Endothelial cell of umbilical vein (primary cell): ENCODE results near the gene CSMD2. TPM values are rescaled to one million over a fixed set of nuclear protein-coding genes. Genes with fewer than 3 reads are reported as not detected.

Source experiments
- BruUV-seq: library from RNA; stranded (reverse); fragments of 400-500 nt; replicated peaks from 2 replicates; lab custom pipeline; 2021; lab: Mats Ljungman, UMichigan
- CTCF ChIA-PET: fragments of 300-600, 350-600 bp; sonication (Branson Sonifier 250); formaldehyde crosslinking; loops from one replicate; lab custom pipeline; 2021; ENCODE audit warnings: antibody characterized with exemption, inconsistent platforms; lab: Charles Lee
- POLR2A ChIA-PET: fragments of 300-600, 350-600 bp; sonication (Branson Sonifier 250); formaldehyde crosslinking; loops from one replicate; lab custom pipeline; 2021; ENCODE audit warnings: antibody characterized with exemption, inconsistent platforms; lab: Charles Lee
- DNase-seq: peaks from one replicate; pipeline ENCODE4 v3.0.0-alpha.2; 2011; ENCODE audit warnings: low read depth, low spot score
- FAIRE-seq: peaks from 2 replicates; lab custom pipeline; 2011; peaks lifted over from hg19 to GRCh38; lab: Jason Lieb, UNC
- H2AFZ ChIP-seq: 2 replicates; pipeline ENCODE4 v1.6.0; 2012; ENCODE audit warnings: low read depth, low read length, control low read depth, inconsistent platforms
- H3K27ac ChIP-seq: 2 replicates; pipeline ENCODE4 v1.5.1; 2011; ENCODE audit warnings: low read depth, mild to moderate bottlenecking, control low read depth, low read length, moderate library complexity; ENCODE audit not compliant: insufficient read depth
- H3K27me3 ChIP-seq, 2 experiments: 2 replicates each; pipeline versions ENCODE4 v1.6.0 to v1.6.1; 2011; ENCODE audit warnings: low read length in 2 of 2, mixed read lengths in 1 of 2; ENCODE audit not compliant: control insufficient read depth in 2 of 2, insufficient read depth in 2 of 2
- H3K36me3 ChIP-seq, 2 experiments: 2 replicates in 1 of 2; 3 replicates in 1 of 2; pipeline ENCODE4 v1.5.1; 2011; ENCODE audit warnings: low read length in 2 of 2, mild to moderate bottlenecking in 1 of 2, moderate library complexity in 1 of 2; ENCODE audit not compliant: control insufficient read depth in 2 of 2, insufficient read depth in 2 of 2; ENCODE audit errors: extremely low read depth in 1 of 2
- H3K4me1 ChIP-seq: 3 replicates; pipeline ENCODE4 v1.5.1; 2011; ENCODE audit warnings: mild to moderate bottlenecking, low read length; ENCODE audit not compliant: control insufficient read depth, insufficient read depth; ENCODE audit errors: extremely low read depth
- H3K4me2 ChIP-seq: 2 replicates; pipeline ENCODE4 v1.6.1; 2011; ENCODE audit warnings: low read length, control low read depth, mixed read lengths; ENCODE audit not compliant: insufficient read depth
- H3K4me3 ChIP-seq, 3 experiments: fragments of 200-600 bp in 1 of 3; sonication (generic), shearing (Covaris generic) in 1 of 3; replicated peaks in 1 of 3; 2 replicates each; pipeline ENCODE4 v1.5.1; 2011 to 2016; ENCODE audit warnings: control low read depth in 3 of 3, low read length in 3 of 3, mild to moderate bottlenecking in 2 of 3, inconsistent platforms in 1 of 3, low read depth in 1 of 3, moderate library complexity in 1 of 3; ENCODE audit not compliant: insufficient read depth in 1 of 3
- H3K79me2 ChIP-seq: 2 replicates; pipeline ENCODE4 v1.6.0; 2012; ENCODE audit warnings: low read length, inconsistent platforms; ENCODE audit not compliant: control insufficient read depth, insufficient read depth
- H3K9ac ChIP-seq: replicated peaks from 2 replicates; pipeline ENCODE3; 2011; ENCODE audit warnings: low read length, control low read depth; ENCODE audit not compliant: insufficient read depth; ENCODE audit errors: extremely low read depth
- H3K9me1 ChIP-seq: replicated peaks from 3 replicates; pipeline ENCODE4 v1.6.0; 2011; ENCODE audit warnings: mild to moderate bottlenecking, low read length; ENCODE audit not compliant: control insufficient read depth, insufficient read depth; ENCODE audit errors: extremely low read depth
- H3K9me3 ChIP-seq: replicated peaks from 2 replicates; pipeline ENCODE4 v1.5.1; 2012; ENCODE audit warnings: low read length, inconsistent platforms; ENCODE audit not compliant: control insufficient read depth, insufficient read depth
- H4K20me1 ChIP-seq: replicated peaks from 2 replicates; pipeline ENCODE3; 2011; ENCODE audit warnings: mild to moderate bottlenecking, low read length; ENCODE audit not compliant: control insufficient read depth, insufficient read depth; ENCODE audit errors: extremely low read depth
- EZH2 ChIP-seq: IDR thresholded peaks from 2 replicates; pipeline ENCODE4 v1.6.1; 2012; ENCODE audit warnings: borderline replicate concordance, low read depth, mild to moderate bottlenecking, moderate library complexity, low read length, inconsistent platforms; ENCODE audit not compliant: severe bottlenecking
- FOS ChIP-seq: IDR thresholded peaks from 2 replicates; pipeline ENCODE4 v1.6.1; 2011; ENCODE audit warnings: mild to moderate bottlenecking, low read length, moderate library complexity, borderline replicate concordance; ENCODE audit not compliant: insufficient read depth
- GATA2 ChIP-seq: IDR thresholded peaks from 2 replicates; pipeline ENCODE4 v1.7.0; 2011; ENCODE audit warnings: low read depth, mild to moderate bottlenecking, moderate library complexity, mixed read lengths, low read length; ENCODE audit not compliant: insufficient read length, insufficient read depth
- MYC ChIP-seq: IDR thresholded peaks from one replicate; pipeline ENCODE4 v1.6.1; 2011; ENCODE audit warnings: mild to moderate bottlenecking, low read depth, low read length
- POLR2A ChIP-seq: IDR thresholded peaks from 2 replicates; pipeline ENCODE4 v1.6.1; 2012; ENCODE audit warnings: low read depth, mild to moderate bottlenecking, control low read depth, low read length
- dilution Hi-C: fragments of 300-500 bp; cut with MboI; formaldehyde crosslinking; loops from one replicate; pipeline ENCODE4 v1.15.0; 2019; ENCODE audit warnings: low sequenced_read_pairs; ENCODE audit not compliant: extremely low pct_ligation_motif_present
- intact Hi-C: fragments of 100-400 bp; cut with micrococcal nuclease; formaldehyde crosslinking; loops from one replicate; pipeline ENCODE4 v1.10.0; 2022
- polyA plus RNA-seq, 4 experiments: library from polyadenylated mRNA; depleted of rRNA in 3 of 4; stranded (reverse) in 3 of 4; unstranded in 1 of 4; fragments of >200 nt; gene quantifications; 2 replicates each; pipeline versions ENCODE4 v1.2.1 to v1.2.3, GENCODE V29; 2011 to 2012; ENCODE audit warnings: missing spikeins in 1 of 4
- total RNA-seq: library from RNA; stranded (reverse); gene quantifications from 2 replicates; pipeline ENCODE4 v1.2.3, GENCODE V29; 2021
- TF ChIP-seq, protein P1 (sequence below), 2 donors: IDR thresholded peaks; 1 replicate in 1 of 2; 2 replicates in 1 of 2; pipeline ENCODE4 v1.5.1; 2011; ENCODE audit warnings: low read length in 2 of 2, mild to moderate bottlenecking in 2 of 2, moderate library complexity in 2 of 2, control low read depth in 1 of 2, inconsistent platforms in 1 of 2, low read depth in 1 of 2; ENCODE audit not compliant: insufficient read depth in 1 of 2; ENCODE audit errors: extremely low read depth in 1 of 2
- TF ChIP-seq, protein P2 (sequence below): IDR thresholded peaks from 2 replicates; pipeline ENCODE4 v1.6.1; 2011; ENCODE audit not compliant: insufficient read depth, insufficient read length

CSMD2 gene
- total and polyA plus RNA-seq, 2 donors (not counting 3 experiments of a cell fraction or from before 2014, with no cell fraction given): under 0.01 TPM; not detected in 1

DNA sequence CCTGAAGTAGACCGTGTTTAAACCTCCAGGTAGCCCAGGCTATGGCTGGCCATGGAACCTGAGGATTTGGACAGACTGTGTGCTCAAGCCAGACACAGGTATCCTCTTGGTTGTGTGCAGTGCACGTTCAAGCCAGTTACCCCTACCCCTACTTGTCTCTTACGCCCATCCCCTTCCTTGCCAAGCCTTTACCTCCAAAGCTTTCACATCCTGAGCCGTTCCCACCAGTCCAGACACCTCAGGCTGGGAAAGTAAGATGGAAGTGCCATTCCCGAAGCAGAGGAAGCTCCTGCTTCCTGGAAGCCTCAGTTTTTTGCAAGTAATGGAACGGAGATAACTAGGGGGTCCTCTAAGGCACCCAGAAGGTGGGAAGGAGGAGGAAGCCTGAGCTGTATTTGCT, 342.6 kb downstream of the CSMD2 start:
- BruUV-seq: no TSS peak
- Histone ChIP-seq H3K9ac (no peak overlapping the region), H3K4me1 (no peaks in the 10 kb centered on the region), H3K9me1 (no peaks in the 10 kb centered on the region), H3K27ac (no peak overlapping the region), H3K79me2 (no peaks in the 10 kb centered on the region), H3K9me3 (peaks cover 6% of the 10 kb centered on the region), H4K20me1 (no peaks in the 10 kb centered on the region), H3K4me2 (no peak overlapping the region), H2AFZ (no peak overlapping the region), H3K4me3 (no peak overlapping the region), H3K36me3 (no peaks in the 10 kb centered on the region), H3K27me3 (no peaks in the 10 kb centered on the region)
- ChIA-PET POLR2A (no interaction called here), CTCF (no interaction called here)
- DNase-seq (no peak), FAIRE-seq (no peak)
- intact Hi-C loops (no loop called here), dilution Hi-C loops (no loop called here)
- TF ChIP-seq POLR2A: no peak
- TF ChIP-seq, protein P1, sequence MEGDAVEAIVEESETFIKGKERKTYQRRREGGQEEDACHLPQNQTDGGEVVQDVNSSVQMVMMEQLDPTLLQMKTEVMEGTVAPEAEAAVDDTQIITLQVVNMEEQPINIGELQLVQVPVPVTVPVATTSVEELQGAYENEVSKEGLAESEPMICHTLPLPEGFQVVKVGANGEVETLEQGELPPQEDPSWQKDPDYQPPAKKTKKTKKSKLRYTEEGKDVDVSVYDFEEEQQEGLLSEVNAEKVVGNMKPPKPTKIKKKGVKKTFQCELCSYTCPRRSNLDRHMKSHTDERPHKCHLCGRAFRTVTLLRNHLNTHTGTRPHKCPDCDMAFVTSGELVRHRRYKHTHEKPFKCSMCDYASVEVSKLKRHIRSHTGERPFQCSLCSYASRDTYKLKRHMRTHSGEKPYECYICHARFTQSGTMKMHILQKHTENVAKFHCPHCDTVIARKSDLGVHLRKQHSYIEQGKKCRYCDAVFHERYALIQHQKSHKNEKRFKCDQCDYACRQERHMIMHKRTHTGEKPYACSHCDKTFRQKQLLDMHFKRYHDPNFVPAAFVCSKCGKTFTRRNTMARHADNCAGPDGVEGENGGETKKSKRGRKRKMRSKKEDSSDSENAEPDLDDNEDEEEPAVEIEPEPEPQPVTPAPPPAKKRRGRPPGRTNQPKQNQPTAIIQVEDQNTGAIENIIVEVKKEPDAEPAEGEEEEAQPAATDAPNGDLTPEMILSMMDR (IDR thresholded peaks at IDR 0.05; ENCODE audit: extremely low read depth in 1 of 2, insufficient read depth in 1 of 2, low read depth in 1 of 2, low read length in 2 of 2): no peak

DNA sequence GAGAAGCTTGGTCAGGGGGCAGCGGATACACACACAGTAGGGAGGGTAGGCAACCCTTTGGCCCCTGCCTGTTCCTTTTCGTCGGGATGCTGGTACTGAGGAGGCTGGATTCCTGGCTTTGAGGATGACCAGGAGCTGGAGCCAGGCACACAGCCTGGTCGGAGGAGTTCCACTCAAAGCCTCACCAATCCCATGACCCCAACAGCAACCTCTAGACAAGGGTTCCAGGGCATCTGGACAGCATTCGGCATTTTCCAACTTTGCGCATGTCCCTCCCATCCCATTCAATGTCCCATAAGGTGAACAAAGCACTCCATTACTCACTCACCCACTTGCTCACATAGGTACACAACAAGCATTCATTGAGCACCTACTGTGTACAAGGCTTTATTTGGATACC, 343.7 kb downstream of the CSMD2 start:
- Histone ChIP-seq H3K9me1 (no peaks in the 10 kb centered on the region), H3K27ac (no peak overlapping the region), H4K20me1 (no peaks in the 10 kb centered on the region), H3K36me3 (no peaks in the 10 kb centered on the region), H3K27me3 (no peaks in the 10 kb centered on the region), H3K9me3 (peaks cover 4% of the 10 kb centered on the region), H3K4me3 (no peak overlapping the region), H3K79me2 (no peaks in the 10 kb centered on the region), H2AFZ (no peak overlapping the region), H3K4me1 (no peaks in the 10 kb centered on the region), H3K9ac (no peak overlapping the region), H3K4me2 (no peak overlapping the region)
- POLR2A ChIA-PET: no interaction called here
- no TSS peak for BruUV-seq
- dilution Hi-C loops: no loop called here
- TF ChIP-seq EZH2 (no peak), MYC (no peak), GATA2 (no peak), FOS (no peak)
- TF ChIP-seq, protein P2, sequence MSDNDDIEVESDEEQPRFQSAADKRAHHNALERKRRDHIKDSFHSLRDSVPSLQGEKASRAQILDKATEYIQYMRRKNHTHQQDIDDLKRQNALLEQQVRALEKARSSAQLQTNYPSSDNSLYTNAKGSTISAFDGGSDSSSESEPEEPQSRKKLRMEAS: no peak
- intact Hi-C loops: no loop called here
- DNase-seq (no peak), FAIRE-seq (no peak)
- CTCF ChIA-PET: no interaction called here
